HCT116 (cell line): Measurements from ENCODE around the gene COMMD6. TPM values are rescaled to one million over a fixed set of nuclear protein-coding genes. Genes with fewer than 3 reads are reported as not detected.

Source experiments
- ATAC-seq: fragments of 200-7000 bp; cut with Tn5 transposase; 2 replicates; pipeline ENCODE4 v1.9.1; 2020; ENCODE audit warnings: mild to moderate bottlenecking, moderate library complexity
- BruUV-seq: library from RNA; stranded (reverse); fragments of 400-500 nt; replicated peaks from 2 replicates; lab custom pipeline; 2021; lab: Mats Ljungman, UMichigan
- CTCF ChIA-PET: fragments of 300-600 bp; sonication (Branson Sonifier 250); formaldehyde crosslinking; loops from one replicate; lab custom pipeline; 2021; ENCODE audit warnings: antibody characterized with exemption; lab: Charles Lee
- POLR2A ChIA-PET: fragments of 300-600, 350-600 bp; sonication (Branson Sonifier 250); formaldehyde crosslinking; loops from one replicate; lab custom pipeline; 2021; ENCODE audit warnings: antibody characterized with exemption; lab: Charles Lee
- RAD21 ChIA-PET, 2 experiments: fragments of 300-600 bp; sonication (Branson Sonifier 250); formaldehyde crosslinking; loops; one replicate each; lab custom pipeline; 2023; ENCODE audit warnings: low total read pairs in 2 of 2; ENCODE audit not compliant: uncharacterized antibody in 2 of 2, unreplicated experiment in 2 of 2, low non-redundant PET in 1 of 2; lab: Charles Lee
- DNase-seq: peaks from one replicate; pipeline ENCODE4 v3.0.0-alpha.2; 2010; ENCODE audit warnings: low read depth, low spot score
- H2AFZ ChIP-seq: fragments of 200-600 bp; shearing (Covaris generic), sonication (generic); 2 replicates; pipeline ENCODE4 v1.6.1; 2017; ENCODE audit warnings: low read depth, mixed run types, mixed read lengths, antibody characterized with exemption, low read length; ENCODE audit not compliant: poor library complexity, severe bottlenecking
- H3K27ac ChIP-seq: 2 replicates; pipeline ENCODE4 v1.5.1; 2012; ENCODE audit warnings: low read depth, low read length
- H3K27me3 ChIP-seq: fragments of 200-600 bp; sonication (generic); 2 replicates; pipeline ENCODE4 v1.6.1; 2016; ENCODE audit warnings: mixed run types, low read length, mixed read lengths; ENCODE audit not compliant: insufficient read depth
- H3K36me3 ChIP-seq, 2 experiments: fragments of 200-500 bp in 1 of 2; fragments of 200-600 bp in 1 of 2; sonication (Bioruptor generic) in 1 of 2; sonication (generic) in 1 of 2; 2 replicates each; pipeline versions ENCODE4 v1.5.1 to v1.6.1; 2014 to 2016; ENCODE audit warnings: low read length in 2 of 2, inconsistent platforms in 1 of 2, mixed read lengths in 1 of 2, mixed run types in 1 of 2; ENCODE audit not compliant: insufficient read depth in 2 of 2, control insufficient read depth in 1 of 2
- H3K4me1 ChIP-seq, 2 experiments: fragments of 200-600 bp in 1 of 2; sonication (generic) in 1 of 2; 2 replicates each; pipeline versions ENCODE4 v1.5.1 to v1.6.1; 2012 to 2017; ENCODE audit warnings: low read length in 2 of 2, inconsistent platforms in 1 of 2, mild to moderate bottlenecking in 1 of 2, mixed read lengths in 1 of 2, mixed run types in 1 of 2, moderate library complexity in 1 of 2; ENCODE audit not compliant: insufficient read depth in 2 of 2, control insufficient read depth in 1 of 2
- H3K4me2 ChIP-seq: fragments of 200-600 bp; sonication (generic); 2 replicates; pipeline ENCODE4 v1.6.1; 2017; ENCODE audit warnings: mixed run types, low read length, mixed read lengths
- H3K4me3 ChIP-seq, 2 experiments: fragments of 200-600 bp in 1 of 2; sonication (generic) in 1 of 2; replicated peaks in 1 of 2; 2 replicates each; pipeline ENCODE4 v1.5.1; 2011 to 2016; ENCODE audit warnings: low read length in 2 of 2, control low read depth in 1 of 2, low read depth in 1 of 2, mild to moderate bottlenecking in 1 of 2, mixed read lengths in 1 of 2, mixed run types in 1 of 2
- H3K79me2 ChIP-seq: fragments of 200-600 bp; sonication (generic); 2 replicates; pipeline ENCODE4 v1.6.1; 2017; ENCODE audit warnings: mild to moderate bottlenecking, mixed run types, low read length, moderate library complexity, mixed read lengths; ENCODE audit not compliant: insufficient read depth
- H3K9ac ChIP-seq: fragments of 200-600 bp; sonication (generic); 2 replicates; pipeline ENCODE4 v1.6.1; 2016; ENCODE audit warnings: low read length, mixed read lengths
- H3K9me2 ChIP-seq: fragments of 200-600 bp; sonication (generic), shearing (Covaris generic); 2 replicates; pipeline ENCODE4 v1.6.1; 2017; ENCODE audit warnings: mixed run types, mild to moderate bottlenecking, moderate library complexity; ENCODE audit not compliant: insufficient read depth
- H3K9me3 ChIP-seq, 2 experiments: fragments of 200-500 bp in 1 of 2; fragments of 200-600 bp in 1 of 2; sonication (Bioruptor generic) in 1 of 2; sonication (generic) in 1 of 2; 2 replicates each; pipeline ENCODE4 v1.6.1; 2014 to 2017; ENCODE audit warnings: low read length in 2 of 2, mixed read lengths in 2 of 2, inconsistent platforms in 1 of 2, low read depth in 1 of 2, mild to moderate bottlenecking in 1 of 2, mixed run types in 1 of 2, moderate library complexity in 1 of 2; ENCODE audit not compliant: control insufficient read depth in 1 of 2, insufficient read depth in 1 of 2
- H4K20me1 ChIP-seq: fragments of 200-600 bp; sonication (generic), shearing (Covaris generic); 2 replicates; pipeline ENCODE4 v1.6.1; 2017; ENCODE audit warnings: mixed run types, mild to moderate bottlenecking, moderate library complexity; ENCODE audit not compliant: insufficient read depth
- CBX3 ChIP-seq: IDR thresholded peaks from 2 replicates; pipeline ENCODE4 v1.6.1; 2012; ENCODE audit warnings: low read depth
- EGR1 ChIP-seq: IDR thresholded peaks from 2 replicates; pipeline ENCODE4 v1.6.1; 2012; ENCODE audit warnings: low read depth
- ELF1 ChIP-seq: IDR thresholded peaks from 2 replicates; pipeline ENCODE4 v1.6.1; 2012; ENCODE audit warnings: low read depth, borderline replicate concordance
- EZH2 ChIP-seq: fragments of 200-600 bp; sonication (generic); IDR thresholded peaks from 2 replicates; pipeline ENCODE4 v1.6.1; 2017; ENCODE audit warnings: antibody characterized with exemption, mixed run types
- EZH2phosphoT487 ChIP-seq: fragments of 200-600 bp; IDR thresholded peaks from 2 replicates; pipeline ENCODE4 v1.6.1; 2018; ENCODE audit warnings: antibody characterized with exemption, borderline replicate concordance
- FOSL1 ChIP-seq: IDR thresholded peaks from 2 replicates; pipeline ENCODE4 v1.6.1; 2012; ENCODE audit warnings: low read depth
- JUND ChIP-seq: IDR thresholded peaks from 2 replicates; pipeline ENCODE4 v1.6.1; 2012
- POLR2A ChIP-seq: IDR thresholded peaks from 2 replicates; pipeline ENCODE4 v1.7.0; 2011; ENCODE audit warnings: borderline replicate concordance; ENCODE audit not compliant: insufficient read depth, insufficient read length; ENCODE audit errors: extremely low read depth
- POLR2AphosphoS5 ChIP-seq: IDR thresholded peaks from 2 replicates; pipeline ENCODE4 v1.6.1; 2011; ENCODE audit warnings: mild to moderate bottlenecking, low read depth, low read length, moderate library complexity
- RAD21 ChIP-seq: IDR thresholded peaks from 2 replicates; pipeline ENCODE4 v1.6.1; 2012; ENCODE audit warnings: low read depth, mild to moderate bottlenecking
- SRF ChIP-seq: IDR thresholded peaks from 2 replicates; pipeline ENCODE4 v1.6.1; 2012; ENCODE audit warnings: low read depth
- TCF7L2 ChIP-seq: IDR thresholded peaks from 2 replicates; pipeline ENCODE4 v1.7.0; 2011; ENCODE audit warnings: borderline replicate concordance, inconsistent platforms; ENCODE audit not compliant: insufficient read depth, insufficient read length; ENCODE audit errors: extremely low read depth
- YY1 ChIP-seq: IDR thresholded peaks from 2 replicates; pipeline ENCODE4 v1.6.1; 2011; ENCODE audit warnings: low read length, low read depth, moderate library complexity, mild to moderate bottlenecking; ENCODE audit not compliant: insufficient replicate concordance; ENCODE audit errors: extremely low read depth
- ZFX ChIP-seq: fragments of 450-650 bp; IDR thresholded peaks from 2 replicates; pipeline ENCODE4 v1.6.1; 2017
- intact Hi-C: fragments of 100-400 bp; cut with micrococcal nuclease; formaldehyde crosslinking; loops from 2 replicates; pipeline ENCODE4 v1.10.0; 2022
- total RNA-seq: library from RNA; stranded (reverse); gene quantifications from one replicate; pipeline ENCODE4 v1.2.1, GENCODE V29; 2021; ENCODE audit not compliant: unreplicated experiment
- TF ChIP-seq, protein P1 (sequence below): IDR thresholded peaks from 2 replicates; pipeline ENCODE4 v1.6.1; 2012
- TF ChIP-seq, protein P2 (sequence below): IDR thresholded peaks from 2 replicates; pipeline ENCODE4 v1.6.1; 2012
- TF ChIP-seq, protein P3 (sequence below): IDR thresholded peaks from 2 replicates; pipeline ENCODE4 v1.6.1; 2012; ENCODE audit warnings: low read depth
- TF ChIP-seq, protein P4 (sequence below), 3 experiments: fragments of 200-600 bp in 1 of 3; sonication (generic) in 1 of 3; IDR thresholded peaks in 2 of 3; conservative IDR thresholded peaks in 1 of 3; 2 replicates each; pipeline ENCODE4 v1.5.1; 2012 to 2017; ENCODE audit warnings: low read depth in 2 of 3, low read length in 2 of 3, antibody characterized with exemption in 1 of 3, borderline replicate concordance in 1 of 3, control low read depth in 1 of 3, mild to moderate bottlenecking in 1 of 3, mixed read lengths in 1 of 3, mixed run types in 1 of 3, moderate library complexity in 1 of 3; ENCODE audit not compliant: insufficient read depth in 1 of 3

The COMMD6 gene
- total RNA-seq, 1 experiment from 2014 or later, result 108 TPM

DNA sequence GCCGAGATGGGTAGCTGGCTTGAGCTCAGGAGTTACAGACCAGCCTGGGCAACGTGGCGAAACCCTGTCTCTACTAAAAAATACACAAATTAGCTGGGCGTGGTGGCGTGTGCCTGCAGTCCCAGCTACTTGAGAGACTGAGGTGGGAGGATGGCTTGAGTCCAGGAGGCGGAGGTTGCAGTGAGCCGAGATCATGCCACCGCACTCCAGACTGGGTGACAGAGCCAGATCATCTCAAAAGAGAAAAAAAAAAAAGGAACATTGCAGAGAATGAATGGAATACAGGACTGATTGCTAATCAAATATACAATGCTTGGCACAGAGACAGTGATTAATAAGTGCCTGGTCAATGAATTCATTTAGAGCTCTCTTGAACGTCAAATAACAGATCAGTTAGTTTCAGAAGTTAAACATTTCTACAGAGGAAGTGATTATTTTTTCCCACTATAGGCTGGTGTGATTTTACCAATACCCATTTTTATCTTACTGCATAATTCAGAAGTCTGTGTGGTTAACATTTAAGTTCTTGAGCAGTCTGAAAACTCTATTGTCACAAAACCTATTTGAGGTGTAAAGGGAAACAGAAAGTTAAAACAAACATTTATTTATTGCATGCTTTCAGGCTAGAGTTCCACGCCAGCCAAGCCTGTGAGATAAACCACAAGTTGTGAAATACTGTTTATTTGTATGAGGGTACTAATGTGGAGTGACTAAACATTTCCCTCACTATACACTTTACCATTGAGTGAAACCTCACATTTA lies 48.0 kb downstream of the COMMD6 start:
- Histone ChIP-seq H3K9me2 (no peaks in the 10 kb centered on the region), H3K9me3 (no peaks in the 10 kb centered on the region), H3K4me3 (no peak overlapping the region), H3K36me3 (no peaks in the 10 kb centered on the region), H3K4me2 (no peak overlapping the region), H3K79me2 (no peaks in the 10 kb centered on the region), H3K27ac (no peak overlapping the region), H4K20me1 (no peaks in the 10 kb centered on the region), H3K27me3 (no peaks in the 10 kb centered on the region), H3K4me1 (peaks cover 12 to 23% of the 10 kb centered on the region in 2 experiments), H3K9ac (no peak overlapping the region), H2AFZ (no peak overlapping the region)
- intact Hi-C loops, result no loop called here
- ChIA-PET POLR2A (no interaction called here), CTCF (interaction anchor here (1.0 kb wide), 1 partner anchor 10 kb away, joined by 3 read pairs; no protein-coding TSS in a partner anchor), RAD21 (no interaction called here)
- BruUV-seq, result no TSS peak
- no peak for DNase-seq
- ATAC-seq, result no peak
- no peak for TF ChIP-seq TCF7L2
- TF ChIP-seq, protein P1, sequence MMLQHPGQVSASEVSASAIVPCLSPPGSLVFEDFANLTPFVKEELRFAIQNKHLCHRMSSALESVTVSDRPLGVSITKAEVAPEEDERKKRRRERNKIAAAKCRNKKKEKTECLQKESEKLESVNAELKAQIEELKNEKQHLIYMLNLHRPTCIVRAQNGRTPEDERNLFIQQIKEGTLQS, result no peak
- no peak for TF ChIP-seq POLR2AphosphoS5
- TF ChIP-seq EZH2phosphoT487, result no peak
- no peak for TF ChIP-seq RAD21
- TF ChIP-seq, protein P2, sequence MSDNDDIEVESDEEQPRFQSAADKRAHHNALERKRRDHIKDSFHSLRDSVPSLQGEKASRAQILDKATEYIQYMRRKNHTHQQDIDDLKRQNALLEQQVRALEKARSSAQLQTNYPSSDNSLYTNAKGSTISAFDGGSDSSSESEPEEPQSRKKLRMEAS, result no peak
- TF ChIP-seq FOSL1, result no peak
- no peak for TF ChIP-seq ELF1
- no peak for TF ChIP-seq YY1
- TF ChIP-seq EZH2, result no peak
- TF ChIP-seq, protein P3, sequence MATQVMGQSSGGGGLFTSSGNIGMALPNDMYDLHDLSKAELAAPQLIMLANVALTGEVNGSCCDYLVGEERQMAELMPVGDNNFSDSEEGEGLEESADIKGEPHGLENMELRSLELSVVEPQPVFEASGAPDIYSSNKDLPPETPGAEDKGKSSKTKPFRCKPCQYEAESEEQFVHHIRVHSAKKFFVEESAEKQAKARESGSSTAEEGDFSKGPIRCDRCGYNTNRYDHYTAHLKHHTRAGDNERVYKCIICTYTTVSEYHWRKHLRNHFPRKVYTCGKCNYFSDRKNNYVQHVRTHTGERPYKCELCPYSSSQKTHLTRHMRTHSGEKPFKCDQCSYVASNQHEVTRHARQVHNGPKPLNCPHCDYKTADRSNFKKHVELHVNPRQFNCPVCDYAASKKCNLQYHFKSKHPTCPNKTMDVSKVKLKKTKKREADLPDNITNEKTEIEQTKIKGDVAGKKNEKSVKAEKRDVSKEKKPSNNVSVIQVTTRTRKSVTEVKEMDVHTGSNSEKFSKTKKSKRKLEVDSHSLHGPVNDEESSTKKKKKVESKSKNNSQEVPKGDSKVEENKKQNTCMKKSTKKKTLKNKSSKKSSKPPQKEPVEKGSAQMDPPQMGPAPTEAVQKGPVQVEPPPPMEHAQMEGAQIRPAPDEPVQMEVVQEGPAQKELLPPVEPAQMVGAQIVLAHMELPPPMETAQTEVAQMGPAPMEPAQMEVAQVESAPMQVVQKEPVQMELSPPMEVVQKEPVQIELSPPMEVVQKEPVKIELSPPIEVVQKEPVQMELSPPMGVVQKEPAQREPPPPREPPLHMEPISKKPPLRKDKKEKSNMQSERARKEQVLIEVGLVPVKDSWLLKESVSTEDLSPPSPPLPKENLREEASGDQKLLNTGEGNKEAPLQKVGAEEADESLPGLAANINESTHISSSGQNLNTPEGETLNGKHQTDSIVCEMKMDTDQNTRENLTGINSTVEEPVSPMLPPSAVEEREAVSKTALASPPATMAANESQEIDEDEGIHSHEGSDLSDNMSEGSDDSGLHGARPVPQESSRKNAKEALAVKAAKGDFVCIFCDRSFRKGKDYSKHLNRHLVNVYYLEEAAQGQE, result no peak
- TF ChIP-seq POLR2A, result no peak
- no peak for TF ChIP-seq CBX3
- TF ChIP-seq, protein P4, sequence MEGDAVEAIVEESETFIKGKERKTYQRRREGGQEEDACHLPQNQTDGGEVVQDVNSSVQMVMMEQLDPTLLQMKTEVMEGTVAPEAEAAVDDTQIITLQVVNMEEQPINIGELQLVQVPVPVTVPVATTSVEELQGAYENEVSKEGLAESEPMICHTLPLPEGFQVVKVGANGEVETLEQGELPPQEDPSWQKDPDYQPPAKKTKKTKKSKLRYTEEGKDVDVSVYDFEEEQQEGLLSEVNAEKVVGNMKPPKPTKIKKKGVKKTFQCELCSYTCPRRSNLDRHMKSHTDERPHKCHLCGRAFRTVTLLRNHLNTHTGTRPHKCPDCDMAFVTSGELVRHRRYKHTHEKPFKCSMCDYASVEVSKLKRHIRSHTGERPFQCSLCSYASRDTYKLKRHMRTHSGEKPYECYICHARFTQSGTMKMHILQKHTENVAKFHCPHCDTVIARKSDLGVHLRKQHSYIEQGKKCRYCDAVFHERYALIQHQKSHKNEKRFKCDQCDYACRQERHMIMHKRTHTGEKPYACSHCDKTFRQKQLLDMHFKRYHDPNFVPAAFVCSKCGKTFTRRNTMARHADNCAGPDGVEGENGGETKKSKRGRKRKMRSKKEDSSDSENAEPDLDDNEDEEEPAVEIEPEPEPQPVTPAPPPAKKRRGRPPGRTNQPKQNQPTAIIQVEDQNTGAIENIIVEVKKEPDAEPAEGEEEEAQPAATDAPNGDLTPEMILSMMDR (IDR thresholded peaks at IDR 0.05 in 2 of 3, conservative IDR thresholded peaks at IDR 0.05 in 1 of 3; ENCODE audit: borderline replicate concordance in 1 of 3, insufficient read depth in 1 of 3, low read depth in 2 of 3, low read length in 2 of 3), result no peak
- TF ChIP-seq SRF, result no peak
- no peak for TF ChIP-seq ZFX
- no peak for TF ChIP-seq JUND
- no peak for TF ChIP-seq EGR1
